Hepatocyte (in vitro differentiated cells): ENCODE data around the gene CNGA3.

Source experiments
- CTCF ChIP-seq: fragments of 200-600 bp; sonication (generic); IDR thresholded peaks from 2 replicates; pipeline ENCODE4 v1.5.1; 2016; ENCODE audit warnings: antibody characterized with exemption, mild to moderate bottlenecking; ENCODE audit not compliant: poor library complexity
- EZH2 ChIP-seq: fragments of 200-600 bp; sonication (generic); IDR thresholded peaks from 2 replicates; pipeline ENCODE4 v1.6.1; 2016; ENCODE audit warnings: antibody characterized with exemption, mild to moderate bottlenecking, borderline replicate concordance
- EZH2phosphoT487 ChIP-seq: fragments of 200-600 bp; sonication (generic); IDR thresholded peaks from one replicate; pipeline ENCODE4 v1.6.1; 2018; ENCODE audit warnings: antibody characterized with exemption, mild to moderate bottlenecking, low read depth, moderate library complexity; ENCODE audit not compliant: unreplicated experiment, severe bottlenecking

GRCh38 chr2:98313492-98314250, 32.6 kb upstream of the CNGA3 start:
- TF ChIP-seq CTCF (no peak), EZH2 (no peak), EZH2phosphoT487 (no peak)
